ENCODE results near the gene ZSWIM9. TPM values are rescaled to one million over a fixed set of nuclear protein-coding genes. Genes with fewer than 3 reads are reported as not detected.
"Not testable (repeated sequence)": the region's sequence is repeated elsewhere in the genome, so short reads cannot be mapped to it uniquely, and the experiment has no call there.

ZSWIM9 gene
- total RNA-seq, 1 donor from 2014 or later, result 6.7 TPM

DNA sequence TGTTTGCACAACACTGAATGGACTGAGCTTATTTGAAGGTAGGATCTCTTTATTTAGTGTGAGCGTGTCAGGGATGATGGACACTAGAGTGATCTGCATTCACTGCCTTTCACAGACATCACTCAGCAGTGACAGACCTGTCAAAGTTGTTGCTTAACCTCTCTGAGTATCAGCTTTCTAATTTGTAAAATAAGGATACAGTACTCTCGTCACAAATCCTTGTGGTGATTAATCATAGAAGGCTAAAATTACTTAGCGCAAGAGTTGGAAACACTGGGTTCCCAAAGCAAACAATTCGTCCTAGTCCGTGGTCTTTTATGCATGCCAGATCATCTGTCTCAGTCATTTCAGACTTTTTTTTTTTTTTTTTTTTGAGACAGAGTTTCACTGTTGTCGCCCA is 68.6 kb downstream of the ZSWIM9 start:
- Mint-ChIP-seq H3K36me3 (ENCODE audit: unreplicated experiment) (peaks cover 8% of the 10 kb centered on the region), H3K4me3 (ENCODE audit: unreplicated experiment) (no peak overlapping the region), H3K4me1 (ENCODE audit: low read depth, unreplicated experiment) (no peaks in the 10 kb centered on the region), H3K27ac (ENCODE audit: unreplicated experiment) (no peak overlapping the region), H3K9me3 (ENCODE audit: unreplicated experiment) (no peaks in the 10 kb centered on the region), H3K27me3 (ENCODE audit: unreplicated experiment) (peaks cover 3% of the 10 kb centered on the region)
- DNase-seq, result no peak
- TF ChIP-seq, protein P1, sequence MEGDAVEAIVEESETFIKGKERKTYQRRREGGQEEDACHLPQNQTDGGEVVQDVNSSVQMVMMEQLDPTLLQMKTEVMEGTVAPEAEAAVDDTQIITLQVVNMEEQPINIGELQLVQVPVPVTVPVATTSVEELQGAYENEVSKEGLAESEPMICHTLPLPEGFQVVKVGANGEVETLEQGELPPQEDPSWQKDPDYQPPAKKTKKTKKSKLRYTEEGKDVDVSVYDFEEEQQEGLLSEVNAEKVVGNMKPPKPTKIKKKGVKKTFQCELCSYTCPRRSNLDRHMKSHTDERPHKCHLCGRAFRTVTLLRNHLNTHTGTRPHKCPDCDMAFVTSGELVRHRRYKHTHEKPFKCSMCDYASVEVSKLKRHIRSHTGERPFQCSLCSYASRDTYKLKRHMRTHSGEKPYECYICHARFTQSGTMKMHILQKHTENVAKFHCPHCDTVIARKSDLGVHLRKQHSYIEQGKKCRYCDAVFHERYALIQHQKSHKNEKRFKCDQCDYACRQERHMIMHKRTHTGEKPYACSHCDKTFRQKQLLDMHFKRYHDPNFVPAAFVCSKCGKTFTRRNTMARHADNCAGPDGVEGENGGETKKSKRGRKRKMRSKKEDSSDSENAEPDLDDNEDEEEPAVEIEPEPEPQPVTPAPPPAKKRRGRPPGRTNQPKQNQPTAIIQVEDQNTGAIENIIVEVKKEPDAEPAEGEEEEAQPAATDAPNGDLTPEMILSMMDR (IDR thresholded peaks at IDR 0.05; ENCODE audit: partially characterized antibody, unreplicated experiment), result no peak

GRCh38 chr19:48239582-48240141 is 69.2 kb downstream of the ZSWIM9 start:
- H3K36me3 Mint-ChIP-seq (ENCODE audit: unreplicated experiment), result peaks cover 8% of the 10 kb centered on the region
- H3K4me1 Mint-ChIP-seq (ENCODE audit: low read depth, unreplicated experiment), result no peaks in the 10 kb centered on the region
- no peak for DNase-seq
- H3K4me3 Mint-ChIP-seq (ENCODE audit: unreplicated experiment), result no peak overlapping the region
- H3K27me3 Mint-ChIP-seq (ENCODE audit: unreplicated experiment), result peaks cover 2% of the 10 kb centered on the region
- no peak overlapping the region for H3K27ac Mint-ChIP-seq (ENCODE audit: unreplicated experiment)
- TF ChIP-seq, protein P1 (IDR thresholded peaks at IDR 0.05; ENCODE audit: partially characterized antibody, unreplicated experiment), result no peak
- H3K9me3 Mint-ChIP-seq (ENCODE audit: unreplicated experiment), result no peaks in the 10 kb centered on the region

DNA sequence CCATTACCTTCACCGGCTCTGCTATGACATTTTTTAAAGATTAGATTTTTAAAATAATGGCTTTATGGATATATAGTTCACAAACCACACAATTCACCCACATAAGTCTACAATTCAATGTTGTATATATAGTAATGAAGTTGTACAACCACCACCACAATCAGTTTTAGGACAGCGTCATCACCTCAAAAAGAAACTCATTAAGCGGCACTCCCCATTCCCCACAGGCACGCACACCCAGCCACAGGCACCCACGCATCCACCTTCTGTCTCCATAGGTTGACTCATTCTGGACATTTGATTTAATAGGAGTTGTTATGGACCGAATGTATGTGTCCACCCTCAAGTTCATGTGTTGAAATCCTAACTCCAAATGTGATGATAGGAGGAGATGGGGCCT is 71.3 kb downstream of the ZSWIM9 start:
- H3K9me3 Mint-ChIP-seq (ENCODE audit: unreplicated experiment); H3K4me1 Mint-ChIP-seq (ENCODE audit: low read depth, unreplicated experiment); H3K4me3 Mint-ChIP-seq (ENCODE audit: unreplicated experiment); H3K36me3 Mint-ChIP-seq (ENCODE audit: unreplicated experiment); H3K27ac Mint-ChIP-seq (ENCODE audit: unreplicated experiment); DNase-seq; H3K27me3 Mint-ChIP-seq (ENCODE audit: unreplicated experiment): not testable (repeated sequence)

DNA sequence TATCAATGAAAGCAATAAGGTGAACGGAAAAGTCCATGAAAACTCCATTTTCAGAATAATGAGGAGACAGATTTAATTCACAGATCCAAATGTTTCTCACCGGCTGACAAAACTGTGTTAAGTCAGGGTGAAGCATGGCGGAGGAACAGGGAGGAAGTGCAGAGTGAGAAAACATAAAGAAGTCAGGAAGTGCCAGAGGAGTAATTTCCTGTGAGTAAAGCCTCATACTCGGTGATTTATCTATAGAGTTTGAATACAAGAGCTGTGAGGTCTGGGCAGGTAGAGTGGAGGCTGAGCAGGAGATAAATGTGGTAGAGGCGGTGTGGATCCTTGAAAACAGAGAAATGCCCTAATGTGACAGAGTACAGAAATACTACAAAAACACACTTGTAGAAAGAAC is 73.8 kb downstream of the ZSWIM9 start:
- Mint-ChIP-seq H3K4me1 (ENCODE audit: low read depth, unreplicated experiment) (no peaks in the 10 kb centered on the region), H3K27me3 (ENCODE audit: unreplicated experiment) (peaks cover 1% of the 10 kb centered on the region), H3K27ac (ENCODE audit: unreplicated experiment) (no peak overlapping the region), H3K36me3 (ENCODE audit: unreplicated experiment) (peaks cover 3% of the 10 kb centered on the region), H3K4me3 (ENCODE audit: unreplicated experiment) (no peak overlapping the region), H3K9me3 (ENCODE audit: unreplicated experiment) (no peaks in the 10 kb centered on the region)
- no peak for DNase-seq
- TF ChIP-seq, protein P1 (IDR thresholded peaks at IDR 0.05; ENCODE audit: partially characterized antibody, unreplicated experiment), result no peak

- TF ChIP-seq, protein P1 (IDR thresholded peaks at IDR 0.05; ENCODE audit: partially characterized antibody, unreplicated experiment), result no peak
- H3K27ac Mint-ChIP-seq (ENCODE audit: unreplicated experiment), result no peak overlapping the region
- H3K9me3 Mint-ChIP-seq (ENCODE audit: unreplicated experiment), result no peaks in the 10 kb centered on the region
- DNase-seq, result no peak
- H3K4me1 Mint-ChIP-seq (ENCODE audit: low read depth, unreplicated experiment), result no peaks in the 10 kb centered on the region
- no peak overlapping the region for H3K4me3 Mint-ChIP-seq (ENCODE audit: unreplicated experiment)
- H3K27me3 Mint-ChIP-seq (ENCODE audit: unreplicated experiment), result peaks cover 1% of the 10 kb centered on the region
- no peaks in the 10 kb centered on the region for H3K36me3 Mint-ChIP-seq (ENCODE audit: unreplicated experiment)
Measured at GRCh38 chr19:48246101-48246500, 75.6 kb downstream of the ZSWIM9 start.
